WTC11 (cell line): Measurements from ENCODE around the gene ACP4.

Experiments
- ATF2 ChIP-seq: sonication (generic); formaldehyde crosslinking; IDR thresholded peaks from 2 replicates; pipeline ENCODE4 v1.8.1; 2022; ENCODE audit warnings: low read depth, missing genetic modification reagents, borderline replicate concordance
- CTCF ChIP-seq: fragments of 200-600 bp; IDR thresholded peaks from 2 replicates; pipeline ENCODE4 v1.8.0; 2022; ENCODE audit warnings: antibody characterized with exemption
- E2F1 ChIP-seq: sonication (generic); formaldehyde crosslinking; IDR thresholded peaks from 2 replicates; pipeline ENCODE4 v1.8.0; 2022; ENCODE audit warnings: mild to moderate bottlenecking, missing genetic modification reagents
- FOXJ3 ChIP-seq: sonication (generic); formaldehyde crosslinking; IDR thresholded peaks from 2 replicates; pipeline ENCODE4 v1.9.0; 2021; ENCODE audit warnings: missing genetic modification reagents, mild to moderate bottlenecking, borderline replicate concordance
- GRHL2 ChIP-seq: fragments of 250-450 bp; sonication (Bioruptor Pico); IDR thresholded peaks from 2 replicates; pipeline ENCODE4 v1.8.0; 2022; ENCODE audit warnings: mild to moderate bottlenecking, moderate library complexity; ENCODE audit not compliant: insufficient replicate concordance, severe bottlenecking
- JUN ChIP-seq: sonication (generic); formaldehyde crosslinking; IDR thresholded peaks from 2 replicates; pipeline ENCODE4 v1.8.0; 2023; ENCODE audit warnings: mild to moderate bottlenecking, missing genetic modification reagents
- NR1H2 ChIP-seq: sonication (generic); formaldehyde crosslinking; IDR thresholded peaks from 2 replicates; pipeline ENCODE4 v1.9.0; 2021; ENCODE audit warnings: mild to moderate bottlenecking, moderate library complexity, missing genetic modification reagents
- PRDM15 ChIP-seq: sonication (generic); formaldehyde crosslinking; IDR thresholded peaks from 2 replicates; pipeline ENCODE4 v1.8.0; 2022; ENCODE audit warnings: missing genetic modification reagents
- RELA ChIP-seq: sonication (generic); formaldehyde crosslinking; IDR thresholded peaks from 2 replicates; pipeline ENCODE4 v1.8.1; 2022; ENCODE audit warnings: missing genetic modification reagents, mild to moderate bottlenecking, borderline replicate concordance
- SMAD4 ChIP-seq: sonication (generic); formaldehyde crosslinking; IDR thresholded peaks from 2 replicates; pipeline ENCODE4 v1.8.0; 2022; ENCODE audit warnings: mild to moderate bottlenecking, missing genetic modification reagents
- SP1 ChIP-seq: sonication (generic); formaldehyde crosslinking; conservative IDR thresholded peaks from 2 replicates; pipeline ENCODE4 v1.8.1; 2022; ENCODE audit warnings: missing genetic modification reagents
- TP53 ChIP-seq: sonication (generic); formaldehyde crosslinking; IDR thresholded peaks from 2 replicates; pipeline ENCODE4 v1.8.1; 2023; ENCODE audit warnings: mild to moderate bottlenecking, missing genetic modification reagents
- USF2 ChIP-seq: sonication (generic); formaldehyde crosslinking; IDR thresholded peaks from 2 replicates; pipeline ENCODE4 v1.8.1; 2023; ENCODE audit warnings: mild to moderate bottlenecking, missing genetic modification reagents, moderate library complexity

- TF ChIP-seq SP1 (CRISPR knock-in tag) (no peak), CTCF (no peak), TP53 (no peak), PRDM15 (CRISPR knock-in tag) (no peak), E2F1 (CRISPR knock-in tag) (no peak), ATF2 (no peak), JUN (CRISPR knock-in tag) (no peak), NR1H2 (no peak), USF2 (CRISPR knock-in tag) (no peak), GRHL2 (CRISPR knock-in tag) (no peak), FOXJ3 (CRISPR knock-in tag) (no peak), SMAD4 (no peak), RELA (CRISPR knock-in tag) (no peak)
Measured at GRCh38 chr19:50745221-50745620, 45.0 kb upstream of the ACP4 start.
